D341Med (cell line): Measurements from ENCODE around the gene LRIG3.
A peak's percentile ranks its signal among the peaks of the same experiment; 100 is the strongest.
"Not testable (repeated sequence)": the region's sequence is repeated elsewhere in the genome, so short reads cannot be mapped to it uniquely, and the experiment has no call there.

Experiments used
- DNase-seq: peaks from one replicate; pipeline ENCODE4 v3.0.0; 2012; ENCODE audit warnings: low spot score

LRIG3 gene, protein sequence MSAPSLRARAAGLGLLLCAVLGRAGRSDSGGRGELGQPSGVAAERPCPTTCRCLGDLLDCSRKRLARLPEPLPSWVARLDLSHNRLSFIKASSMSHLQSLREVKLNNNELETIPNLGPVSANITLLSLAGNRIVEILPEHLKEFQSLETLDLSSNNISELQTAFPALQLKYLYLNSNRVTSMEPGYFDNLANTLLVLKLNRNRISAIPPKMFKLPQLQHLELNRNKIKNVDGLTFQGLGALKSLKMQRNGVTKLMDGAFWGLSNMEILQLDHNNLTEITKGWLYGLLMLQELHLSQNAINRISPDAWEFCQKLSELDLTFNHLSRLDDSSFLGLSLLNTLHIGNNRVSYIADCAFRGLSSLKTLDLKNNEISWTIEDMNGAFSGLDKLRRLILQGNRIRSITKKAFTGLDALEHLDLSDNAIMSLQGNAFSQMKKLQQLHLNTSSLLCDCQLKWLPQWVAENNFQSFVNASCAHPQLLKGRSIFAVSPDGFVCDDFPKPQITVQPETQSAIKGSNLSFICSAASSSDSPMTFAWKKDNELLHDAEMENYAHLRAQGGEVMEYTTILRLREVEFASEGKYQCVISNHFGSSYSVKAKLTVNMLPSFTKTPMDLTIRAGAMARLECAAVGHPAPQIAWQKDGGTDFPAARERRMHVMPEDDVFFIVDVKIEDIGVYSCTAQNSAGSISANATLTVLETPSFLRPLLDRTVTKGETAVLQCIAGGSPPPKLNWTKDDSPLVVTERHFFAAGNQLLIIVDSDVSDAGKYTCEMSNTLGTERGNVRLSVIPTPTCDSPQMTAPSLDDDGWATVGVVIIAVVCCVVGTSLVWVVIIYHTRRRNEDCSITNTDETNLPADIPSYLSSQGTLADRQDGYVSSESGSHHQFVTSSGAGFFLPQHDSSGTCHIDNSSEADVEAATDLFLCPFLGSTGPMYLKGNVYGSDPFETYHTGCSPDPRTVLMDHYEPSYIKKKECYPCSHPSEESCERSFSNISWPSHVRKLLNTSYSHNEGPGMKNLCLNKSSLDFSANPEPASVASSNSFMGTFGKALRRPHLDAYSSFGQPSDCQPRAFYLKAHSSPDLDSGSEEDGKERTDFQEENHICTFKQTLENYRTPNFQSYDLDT

DNA sequence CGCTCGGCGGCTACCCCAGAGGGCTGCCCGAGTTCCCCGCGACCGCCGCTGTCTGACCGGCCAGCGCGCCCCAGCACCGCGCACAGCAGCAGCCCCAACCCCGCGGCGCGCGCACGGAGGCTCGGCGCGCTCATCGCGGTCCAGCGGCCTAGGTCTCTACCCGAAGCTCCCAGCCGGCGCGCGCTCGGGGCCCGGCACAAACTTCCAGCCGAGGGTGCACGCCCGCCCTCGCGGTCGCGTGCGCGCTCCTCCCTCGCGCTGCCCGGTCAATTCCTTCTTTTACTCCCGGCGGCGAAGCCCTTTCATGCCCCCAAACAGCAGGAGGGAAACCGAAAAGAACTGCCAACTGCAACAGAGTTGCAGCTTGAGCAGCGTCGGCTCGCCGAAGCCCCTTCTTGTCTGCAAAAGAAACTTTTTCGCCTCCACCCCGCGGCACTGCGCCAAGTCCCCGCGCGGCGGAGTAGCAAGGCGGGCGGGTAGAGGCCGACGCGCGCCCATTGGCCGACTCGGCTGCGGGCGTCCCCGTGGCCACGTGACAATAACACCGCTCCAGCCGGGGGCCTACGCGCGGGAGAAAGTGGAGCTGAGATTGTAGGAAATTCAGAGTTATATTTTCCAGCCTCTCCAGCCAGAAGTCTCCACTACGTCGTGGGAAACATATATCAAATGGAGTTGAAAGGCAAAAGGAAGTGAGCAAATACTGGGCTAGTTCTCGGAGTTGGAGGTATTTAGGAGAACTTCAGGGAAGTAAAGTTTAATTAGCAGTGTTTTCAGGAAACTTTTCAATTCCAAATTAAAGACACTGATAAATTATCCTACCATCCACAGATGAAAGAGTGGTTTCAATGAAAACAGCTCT, at the start of gene LRIG3:
TSS of gene LRIG3 (minus strand) at position 403 of the 859 bp plus-strand sequence. CDS start at position 134, 269 bp downstream.
- peak; percentile 89 for DNase-seq

DNA sequence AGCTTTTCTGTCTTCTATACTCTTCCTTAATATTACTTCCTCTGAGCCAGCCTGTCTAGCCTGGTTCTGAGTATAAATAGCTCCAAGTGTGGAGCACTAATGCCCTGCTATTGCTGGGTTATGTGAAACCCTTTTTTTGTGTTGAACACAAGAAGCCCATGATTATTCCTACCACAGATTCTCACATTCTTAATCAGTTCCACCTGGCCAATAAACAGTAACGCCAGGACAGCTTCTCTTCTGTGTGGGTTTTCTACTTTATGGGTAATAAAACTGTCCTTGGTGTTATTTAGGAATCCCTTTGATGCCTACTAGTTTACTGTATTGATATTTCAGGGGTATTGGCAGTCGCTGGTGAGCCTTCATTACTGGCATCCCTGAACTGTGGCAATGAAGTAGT, 48.9 kb upstream of the LRIG3 start:
- no peak for DNase-seq

DNA sequence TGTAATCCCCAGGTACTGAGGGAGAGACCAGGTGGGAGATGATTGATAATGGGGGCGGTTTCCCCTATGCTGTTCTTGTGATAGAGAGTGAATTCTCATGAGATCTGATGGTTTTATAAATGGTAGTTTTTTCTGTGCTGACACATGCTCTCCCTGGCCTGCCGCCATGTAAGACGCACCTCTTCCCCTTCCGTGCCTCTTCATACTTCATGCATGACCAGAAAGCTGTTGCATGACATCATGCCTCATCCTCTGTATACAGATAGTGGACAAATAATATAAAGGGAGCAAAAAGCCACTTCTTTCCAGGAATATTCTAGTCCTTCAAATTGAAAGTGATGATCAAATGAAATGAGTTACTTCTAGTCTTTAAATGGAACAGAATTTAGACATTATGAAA, 47.3 kb upstream of the LRIG3 start:
- DNase-seq: no peak

DNA sequence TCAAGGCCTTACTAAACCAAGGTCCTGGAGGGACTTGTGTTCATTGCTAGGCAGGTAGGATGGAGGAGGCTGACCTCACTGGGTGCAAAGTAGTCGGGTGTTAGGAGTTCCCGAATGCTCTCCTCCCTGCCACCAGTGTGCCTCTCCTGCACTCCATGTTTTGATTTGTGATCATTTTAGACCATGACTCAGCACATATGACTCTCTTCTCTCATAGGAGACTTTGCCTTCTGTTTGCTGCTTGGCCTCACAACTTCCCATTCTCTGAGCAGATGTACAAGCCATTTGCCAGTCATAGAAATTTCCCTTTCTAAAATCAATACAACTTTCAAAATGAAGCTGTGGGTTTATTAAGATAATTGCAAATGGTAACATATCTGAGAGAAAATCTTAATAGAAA, 46.6 kb upstream of the LRIG3 start:
- DNase-seq: no peak

DNA sequence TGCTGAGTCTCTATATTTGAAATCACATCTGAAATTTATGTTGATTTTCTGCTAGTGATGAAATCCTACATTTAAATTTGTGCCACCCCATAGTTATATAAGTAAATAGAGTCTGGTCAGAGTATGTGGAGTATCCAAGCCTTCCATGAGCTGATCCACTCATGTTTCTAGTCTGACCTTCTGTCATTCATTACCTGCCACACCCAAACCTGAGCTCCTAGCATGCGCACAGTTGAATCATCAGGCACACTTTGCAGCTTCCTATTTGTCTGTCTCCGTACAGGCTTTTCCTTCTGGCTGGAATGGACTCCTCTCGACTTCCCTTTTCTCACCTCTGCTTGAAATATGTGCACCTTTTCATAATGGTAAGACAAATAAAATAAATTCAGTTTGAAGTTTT, 45.3 kb upstream of the LRIG3 start:
- no peak for DNase-seq

DNA sequence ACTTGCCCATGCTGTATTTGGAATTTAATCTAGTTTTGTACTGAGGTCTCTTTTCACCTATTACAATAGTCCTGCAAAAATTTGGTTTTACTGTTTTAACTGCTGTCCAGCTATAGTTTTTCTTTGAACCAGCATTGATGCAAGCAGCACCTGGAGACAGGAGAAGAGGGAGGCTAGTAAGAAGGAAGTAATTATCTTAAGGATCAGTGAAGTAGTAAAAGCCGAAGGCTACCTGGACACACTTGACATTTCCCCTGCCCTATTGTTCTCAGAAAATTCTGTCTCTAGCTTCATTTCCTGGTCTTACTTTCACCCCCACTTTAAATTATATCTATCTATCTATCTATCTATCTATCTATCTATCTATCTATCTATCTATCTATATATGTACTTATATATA, 43.5 kb upstream of the LRIG3 start:
- DNase-seq: no peak

DNA sequence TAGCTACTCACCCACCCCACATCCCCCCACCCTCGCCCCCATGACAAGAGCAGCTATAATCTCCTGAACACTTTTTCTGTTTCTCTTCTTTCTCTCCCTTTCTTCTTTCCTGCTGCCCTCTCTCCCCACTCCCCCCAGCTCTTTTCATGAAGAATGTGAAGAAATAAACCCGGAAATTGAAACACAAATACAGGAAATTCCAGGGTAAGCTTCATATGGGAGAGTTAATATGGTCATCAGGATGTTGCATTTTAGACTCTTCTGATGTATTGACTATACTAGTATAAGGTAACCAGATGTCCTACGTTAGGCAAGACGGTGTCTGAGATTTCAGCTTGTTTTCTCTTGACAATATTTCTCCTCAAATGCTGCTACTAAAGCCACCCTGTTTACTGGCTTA, 41.6 kb upstream of the LRIG3 start:
- no peak for DNase-seq

DNA sequence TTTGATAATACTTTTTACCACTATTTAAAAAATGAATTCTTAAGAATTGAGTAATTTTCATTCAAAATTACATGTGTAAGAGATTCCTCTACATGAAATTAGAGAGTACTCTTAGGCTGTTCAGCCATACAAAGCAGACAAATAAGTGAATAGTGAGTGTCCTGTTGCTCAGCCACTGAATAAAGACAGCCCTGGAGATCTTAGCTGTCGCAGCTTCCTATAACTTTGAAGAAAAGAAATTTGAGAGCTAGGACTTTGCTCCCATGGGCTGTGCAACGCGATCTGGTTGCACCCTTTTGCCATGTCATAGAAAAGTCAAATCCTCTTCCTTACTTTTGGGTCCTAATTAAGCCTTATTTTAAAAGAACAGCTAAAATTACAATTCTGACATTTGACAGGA, 40.9 kb upstream of the LRIG3 start:
- no peak for DNase-seq

DNA sequence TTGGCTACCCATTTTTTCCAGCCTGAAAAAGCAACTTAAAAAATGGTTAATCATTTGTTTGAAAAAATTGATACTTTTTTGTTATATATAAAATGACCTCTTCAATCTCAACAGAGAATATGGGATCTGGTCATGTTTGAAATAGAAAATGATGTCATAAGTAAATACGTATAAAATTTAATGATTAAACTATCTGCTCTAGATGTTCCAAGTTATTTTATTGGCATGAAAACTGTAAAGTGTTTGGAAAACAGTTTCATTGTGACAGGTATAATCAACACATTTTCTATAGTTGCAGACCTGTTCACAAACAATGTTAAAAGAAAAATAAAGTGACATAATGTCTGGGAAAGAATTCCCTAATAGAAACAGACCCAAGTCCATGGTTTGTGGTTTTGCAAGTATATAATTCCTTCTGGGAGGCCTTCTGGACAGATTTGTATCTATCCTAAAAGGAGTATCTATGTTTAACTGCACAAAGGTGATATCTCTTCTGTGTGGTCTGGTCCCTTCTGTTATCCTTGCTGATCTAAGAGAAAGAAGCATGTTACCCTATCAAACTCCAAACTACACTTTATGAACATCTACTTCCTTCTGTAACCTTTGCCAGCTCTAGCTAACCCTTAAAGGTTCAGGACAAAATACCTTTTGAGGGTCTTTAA, 39.5 kb upstream of the LRIG3 start:
- no peak for DNase-seq

DNA sequence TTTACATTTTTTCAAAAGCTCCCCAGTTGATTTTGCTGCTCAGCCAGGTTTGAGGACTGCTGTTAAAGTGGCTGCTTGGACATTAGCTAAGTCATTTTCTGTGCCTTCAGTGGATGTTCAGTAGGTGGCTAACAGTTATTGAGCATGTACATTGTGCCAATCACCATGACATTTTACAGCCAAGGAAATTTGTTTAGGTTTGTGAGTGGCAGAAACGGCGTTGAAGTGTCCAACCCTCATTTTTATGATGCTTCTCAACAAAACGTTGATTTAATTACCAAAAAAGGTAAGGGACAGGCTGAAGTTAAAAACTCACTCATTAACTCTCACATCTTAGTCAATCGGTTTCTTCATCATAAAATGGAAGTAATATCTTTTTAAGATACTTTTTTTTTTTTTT, 37.0 kb upstream of the LRIG3 start:
- no peak for DNase-seq

DNA sequence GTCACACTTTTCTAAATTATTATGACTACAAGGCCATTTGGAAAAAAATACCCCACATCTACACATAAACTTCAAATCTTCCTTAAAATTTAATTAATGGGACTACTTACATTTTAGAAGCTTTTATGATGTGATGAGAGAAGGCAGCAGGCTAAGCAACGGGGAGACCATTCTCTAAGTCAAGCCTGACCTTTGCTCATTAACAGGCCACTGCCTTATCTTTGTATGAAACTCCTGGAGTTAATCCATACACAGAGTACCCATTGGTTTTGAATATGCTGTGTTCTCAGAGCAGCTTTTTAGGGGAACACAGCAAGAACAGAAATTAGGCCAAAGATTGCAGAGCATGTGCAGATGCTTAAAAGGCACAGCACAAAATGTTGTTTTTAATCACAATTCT, 35.5 kb upstream of the LRIG3 start:
- no peak for DNase-seq

DNA sequence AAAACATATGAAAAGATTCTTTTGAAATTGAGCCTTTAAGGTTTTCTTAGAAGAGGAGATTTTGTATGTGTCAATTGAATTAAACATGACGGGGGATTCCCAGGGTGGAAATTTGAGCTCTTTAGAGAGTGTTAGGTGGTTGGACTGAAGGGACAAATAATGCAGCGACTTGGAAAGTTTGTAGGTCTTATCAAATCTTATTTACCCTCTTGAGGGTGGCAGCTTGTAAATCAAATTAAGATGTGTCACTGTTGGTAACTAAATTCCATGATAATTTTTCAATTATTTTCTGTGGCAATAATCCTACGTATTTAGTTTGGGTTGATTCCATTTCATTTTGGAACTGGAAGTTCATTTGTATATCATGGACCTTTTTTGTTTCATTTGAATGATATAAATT, 33.7 kb upstream of the LRIG3 start:
- no peak for DNase-seq

DNA sequence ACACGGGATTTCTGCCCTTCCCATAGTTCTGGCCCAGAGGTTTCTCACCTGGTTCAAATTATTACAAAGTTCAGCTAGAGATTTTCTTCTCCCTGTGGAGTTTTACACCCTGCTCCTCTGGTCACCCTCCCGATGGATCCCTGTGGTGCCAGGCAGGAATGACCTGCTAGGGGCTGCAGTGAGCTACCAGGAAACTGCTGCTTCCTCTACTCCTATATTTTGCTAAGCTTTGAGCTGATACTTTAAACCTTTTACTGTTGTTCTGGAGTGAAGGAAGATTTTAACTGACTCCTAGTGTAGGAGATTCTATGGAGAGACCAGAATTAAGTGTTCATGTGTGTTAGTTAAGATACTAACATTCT, 30.4 kb upstream of the LRIG3 start:
- no peak for DNase-seq

DNA sequence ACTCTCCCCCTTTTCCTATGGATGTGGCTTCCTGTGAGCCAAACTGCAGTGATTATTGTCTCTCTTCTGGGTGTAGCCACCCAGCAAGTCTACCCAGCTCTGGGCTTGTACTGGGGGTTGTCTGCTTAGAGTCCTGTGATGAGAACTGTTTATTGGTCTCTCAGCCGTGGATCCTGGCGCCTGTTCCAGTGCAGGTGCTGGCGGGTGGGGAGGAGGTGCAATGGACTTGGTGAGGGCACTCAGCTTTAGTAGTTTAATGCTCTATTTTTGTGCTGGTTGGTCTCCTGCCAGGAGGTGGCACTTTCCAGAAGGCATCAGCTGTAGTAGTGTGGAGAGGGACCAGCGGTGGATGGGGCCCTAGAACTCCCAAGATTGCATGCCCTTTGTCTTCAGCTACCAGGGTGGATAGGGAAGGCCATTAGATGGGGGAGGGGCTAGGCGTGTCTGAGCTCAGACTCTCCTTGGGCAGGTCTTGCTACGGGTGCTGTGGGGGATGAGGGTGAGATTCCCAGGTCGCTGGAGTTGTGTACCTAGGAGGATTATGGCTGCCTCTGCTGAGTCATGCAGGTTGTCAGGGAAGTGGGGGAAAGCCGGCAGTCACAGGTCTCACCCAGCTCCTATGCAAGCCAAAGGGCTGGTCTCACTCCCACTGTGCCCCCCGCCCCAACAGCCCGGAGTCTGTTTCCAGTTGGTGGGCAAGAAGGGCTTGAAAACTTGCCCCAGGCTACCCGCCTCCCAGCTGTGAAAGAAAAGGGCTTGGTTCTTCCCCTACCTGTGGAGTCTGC, 29.8 kb upstream of the LRIG3 start:
- DNase-seq: not testable (repeated sequence)

DNA sequence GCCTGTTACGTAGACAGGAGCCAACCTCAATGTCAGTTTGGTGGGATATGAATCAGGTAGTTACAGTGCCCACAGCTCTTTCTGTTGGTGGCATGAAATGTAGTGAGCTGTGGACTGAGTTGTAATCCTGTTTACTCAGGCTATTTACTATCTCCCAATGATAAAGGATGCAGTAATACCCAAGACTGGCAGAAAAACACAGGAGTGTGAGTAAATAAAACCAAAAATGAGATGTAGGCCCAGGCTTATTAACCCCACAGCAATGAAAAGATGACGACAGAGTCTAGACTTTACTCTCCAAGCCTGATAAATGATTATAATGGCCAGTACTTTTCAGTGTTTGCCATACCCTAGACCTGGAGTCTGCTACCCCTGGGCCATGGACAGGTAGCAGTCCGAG, 22.8 kb upstream of the LRIG3 start:
- no peak for DNase-seq

DNA sequence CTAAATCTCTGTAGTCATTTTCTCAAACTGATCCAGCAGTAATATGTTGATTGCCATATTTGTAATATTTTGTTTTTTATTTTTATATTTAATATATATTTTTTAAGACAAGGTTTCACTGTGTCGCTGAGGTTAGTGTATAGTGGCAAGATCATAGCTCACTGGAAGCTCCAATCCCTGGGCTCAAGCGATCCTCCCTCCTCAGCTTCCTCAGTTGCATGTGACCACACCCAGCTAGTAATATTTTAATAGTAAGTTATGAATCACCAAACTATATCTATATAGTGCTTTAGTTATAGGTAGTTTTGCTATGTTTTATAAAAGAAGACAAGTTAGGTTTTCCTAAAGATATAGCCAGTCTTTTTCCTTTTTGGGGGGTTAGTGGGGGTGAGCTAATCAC, 22.0 kb upstream of the LRIG3 start:
- DNase-seq: no peak

DNA sequence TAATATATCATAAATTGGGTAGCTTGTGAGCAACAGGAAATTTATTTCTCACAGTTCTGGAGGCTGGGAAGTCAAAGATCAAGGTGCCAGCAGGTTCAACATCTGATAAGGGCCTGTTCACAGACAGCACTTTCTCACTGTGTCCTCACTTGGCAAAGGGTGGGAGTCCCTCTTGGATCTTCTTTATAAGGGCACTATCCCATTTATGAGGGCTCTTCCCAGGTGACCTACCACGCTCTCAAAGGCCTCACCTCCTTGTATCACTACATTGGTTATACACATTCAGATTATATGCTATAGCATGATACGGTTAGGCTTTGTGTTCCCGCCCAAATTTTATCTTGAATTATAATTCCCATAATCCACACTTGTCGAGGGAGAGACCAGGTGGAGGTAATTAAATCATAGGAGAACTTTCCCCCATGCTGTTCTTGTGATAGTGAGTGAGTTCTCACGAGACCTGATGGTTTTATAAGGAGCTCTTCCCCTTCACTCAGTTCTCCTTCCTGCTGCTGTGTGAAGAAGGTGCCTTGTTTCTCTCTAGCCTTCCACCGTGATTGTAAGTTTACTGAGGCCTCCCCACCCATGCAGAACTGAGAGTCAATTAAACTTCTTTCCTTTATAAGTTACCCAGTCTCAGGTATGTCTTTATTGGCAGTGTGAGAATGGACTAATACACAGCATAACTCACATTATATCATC, 19.2 kb upstream of the LRIG3 start:
- no peak for DNase-seq

DNA sequence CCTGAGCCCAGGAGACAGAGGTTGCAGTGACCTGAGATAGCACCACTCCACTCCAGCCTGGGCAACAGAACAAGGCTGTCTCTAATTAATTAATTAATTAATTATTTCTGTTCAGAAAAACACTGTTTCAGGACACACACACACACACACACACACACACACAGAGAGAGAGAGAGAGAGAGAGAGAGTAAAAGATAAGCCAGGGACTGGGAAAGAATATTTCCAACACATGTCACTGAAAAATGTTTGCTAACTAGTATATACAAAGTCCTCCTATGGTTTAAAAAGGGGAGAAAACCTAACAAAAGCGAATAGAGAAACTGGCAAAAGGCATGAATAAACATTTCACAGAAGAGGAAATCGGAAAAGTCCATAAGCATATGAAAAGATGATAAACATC, 18.1 kb upstream of the LRIG3 start:
- DNase-seq: no peak

DNA sequence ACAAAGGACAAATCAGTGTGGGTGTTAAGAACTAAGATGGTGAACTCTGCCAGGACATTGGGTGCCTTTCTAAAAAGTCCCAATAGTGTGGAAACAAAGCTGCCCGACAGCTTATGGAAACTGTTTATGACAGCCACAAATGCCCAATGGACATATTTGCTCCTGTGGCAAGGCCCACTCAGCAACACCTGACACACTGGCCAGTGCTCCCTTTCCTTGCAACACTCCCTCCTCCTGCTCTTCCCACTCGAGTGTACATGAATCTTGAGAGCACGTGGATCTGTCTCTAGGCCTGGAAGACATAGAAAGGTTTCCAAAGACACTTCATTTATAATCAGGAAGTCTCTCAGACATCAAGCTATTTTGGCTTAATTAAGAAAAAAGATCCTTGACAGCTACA, 14.2 kb upstream of the LRIG3 start:
- DNase-seq: no peak
